Middle frontal gyrus (tissue), 1 donor: ENCODE measurements around the gene LAMC2.
"Not testable (repeated sequence)": the region's sequence is repeated elsewhere in the genome, so short reads cannot be mapped to it uniquely, and the experiment has no call there.

Experiments
- DNase-seq: peaks from one replicate; pipeline ENCODE4 v3.0.0-alpha.2; 2015; ENCODE audit warnings: low spot score; ENCODE audit errors: extremely low spot score

LAMC2 gene

GRCh38 chr1:183238071-183238470, 52.0 kb downstream of the LAMC2 start:
- DNase-seq, result no peak

GRCh38 chr1:183239220-183239742, 53.2 kb downstream of the LAMC2 start:
- no peak for DNase-seq

- no peak for DNase-seq
These were observed 53.9 kb downstream of the LAMC2 start for GRCh38 chr1:183239793-183240525.

GRCh38 chr1:183240526-183240825, 54.4 kb downstream of the LAMC2 start:
- DNase-seq, result no peak

- DNase-seq, result not testable (repeated sequence)
These were observed 54.8 kb downstream of the LAMC2 start for GRCh38 chr1:183240853-183241252.

GRCh38 chr1:183241471-183241870, 55.4 kb downstream of the LAMC2 start:
- no peak for DNase-seq

GRCh38 chr1:183242556-183242955, 56.5 kb downstream of the LAMC2 start:
- DNase-seq, result no peak

- DNase-seq, result no peak
These were observed 57.3 kb downstream of the LAMC2 start for GRCh38 chr1:183243161-183244050.

GRCh38 chr1:183244466-183244865, 58.4 kb downstream of the LAMC2 start:
- no peak for DNase-seq

GRCh38 chr1:183245357-183245756, 59.3 kb downstream of the LAMC2 start:
- DNase-seq, result no peak

GRCh38 chr1:183246436-183246835, 60.4 kb downstream of the LAMC2 start:
- no peak for DNase-seq

GRCh38 chr1:183247066-183247465, 61.0 kb downstream of the LAMC2 start:
- DNase-seq, result no peak

GRCh38 chr1:183247484-183247883, 61.4 kb downstream of the LAMC2 start:
- DNase-seq, result no peak

GRCh38 chr1:183247931-183248330, 61.9 kb downstream of the LAMC2 start:
- DNase-seq, result no peak

GRCh38 chr1:183248989-183249691, 63.1 kb downstream of the LAMC2 start:
- no peak for DNase-seq

GRCh38 chr1:183249941-183250452, 63.9 kb downstream of the LAMC2 start:
- no peak for DNase-seq

GRCh38 chr1:183251101-183251958, 65.3 kb downstream of the LAMC2 start:
- no peak for DNase-seq

GRCh38 chr1:183251959-183252450, 65.9 kb downstream of the LAMC2 start:
- DNase-seq, result no peak

- DNase-seq, result no peak
These were observed 69.0 kb downstream of the LAMC2 start for GRCh38 chr1:183255073-183255472.

- no peak for DNase-seq
These were observed 73.9 kb downstream of the LAMC2 start for GRCh38 chr1:183259924-183260323.
